GM12878 (cell line): Measurements from ENCODE around the gene SAYSD1.

Source experiments
- CEBPB ChIP-seq, 2 experiments: fragments of 150-350 bp in 1 of 2; IDR thresholded peaks; 2 replicates each; pipeline ENCODE4 v1.6.1; 2012 to 2014; ENCODE audit warnings: low read depth in 2 of 2, low read length in 2 of 2, borderline replicate concordance in 1 of 2, inconsistent platforms in 1 of 2
- ESRRA ChIP-seq: IDR thresholded peaks from 2 replicates; pipeline ENCODE4 v1.6.1; 2012; ENCODE audit warnings: mild to moderate bottlenecking, low read length, improper control_type of control experiment
- MYC ChIP-seq: IDR thresholded peaks from 2 replicates; pipeline ENCODE4 v1.6.1; 2011; ENCODE audit warnings: mild to moderate bottlenecking, low read length, moderate library complexity, inconsistent platforms; ENCODE audit not compliant: insufficient read depth, insufficient replicate concordance, insufficient read length, severe bottlenecking
- POLR2AphosphoS5 ChIP-seq: IDR thresholded peaks from 2 replicates; pipeline ENCODE4 v1.6.1; 2011; ENCODE audit warnings: mild to moderate bottlenecking, low read length, inconsistent platforms
- RAD21 ChIP-seq: IDR thresholded peaks from 2 replicates; pipeline ENCODE4 v1.6.1; 2011; ENCODE audit warnings: mild to moderate bottlenecking, low read depth, low read length, moderate library complexity; ENCODE audit not compliant: insufficient read depth
- TF ChIP-seq, protein P1 (sequence below): fragments of 450-650 bp; IDR thresholded peaks from 2 replicates; pipeline ENCODE4 v1.6.1; 2016; ENCODE audit warnings: mild to moderate bottlenecking

DNA sequence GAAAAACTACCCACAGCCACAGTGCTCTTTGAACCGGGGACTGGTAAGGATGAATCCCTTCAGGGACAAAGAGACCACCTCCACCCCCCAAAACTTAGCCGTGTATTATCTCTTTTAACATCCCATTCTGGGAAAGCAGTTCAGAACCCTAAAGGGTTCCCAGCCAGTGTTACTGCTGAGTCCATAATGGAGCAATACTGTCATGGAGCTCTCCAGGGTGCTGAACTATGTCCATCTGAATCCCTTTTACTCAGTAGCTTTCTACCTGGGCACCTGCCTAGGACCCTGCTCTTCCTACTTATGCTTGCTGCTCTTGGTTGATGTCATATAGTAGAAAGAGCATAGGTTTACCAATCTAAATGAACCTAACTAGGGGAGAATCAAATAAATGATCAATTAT, 22.3 kb upstream of the SAYSD1 start:
- no peak for TF ChIP-seq CEBPB (IDR thresholded peaks at IDR 0.05; ENCODE audit: borderline replicate concordance in 1 of 2, low read depth in 2 of 2, low read length in 2 of 2)
- no peak for TF ChIP-seq RAD21
- TF ChIP-seq MYC = no peak
- TF ChIP-seq, protein P1, sequence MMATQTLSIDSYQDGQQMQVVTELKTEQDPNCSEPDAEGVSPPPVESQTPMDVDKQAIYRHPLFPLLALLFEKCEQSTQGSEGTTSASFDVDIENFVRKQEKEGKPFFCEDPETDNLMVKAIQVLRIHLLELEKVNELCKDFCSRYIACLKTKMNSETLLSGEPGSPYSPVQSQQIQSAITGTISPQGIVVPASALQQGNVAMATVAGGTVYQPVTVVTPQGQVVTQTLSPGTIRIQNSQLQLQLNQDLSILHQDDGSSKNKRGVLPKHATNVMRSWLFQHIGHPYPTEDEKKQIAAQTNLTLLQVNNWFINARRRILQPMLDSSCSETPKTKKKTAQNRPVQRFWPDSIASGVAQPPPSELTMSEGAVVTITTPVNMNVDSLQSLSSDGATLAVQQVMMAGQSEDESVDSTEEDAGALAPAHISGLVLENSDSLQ = no peak
- TF ChIP-seq ESRRA = no peak
- no peak for TF ChIP-seq POLR2AphosphoS5
